ENCODE data around the gene ZNF486.
"Not testable (repeated sequence)": the region's sequence is repeated elsewhere in the genome, so short reads cannot be mapped to it uniquely, and the experiment has no call there.

The ZNF486 gene

DNA sequence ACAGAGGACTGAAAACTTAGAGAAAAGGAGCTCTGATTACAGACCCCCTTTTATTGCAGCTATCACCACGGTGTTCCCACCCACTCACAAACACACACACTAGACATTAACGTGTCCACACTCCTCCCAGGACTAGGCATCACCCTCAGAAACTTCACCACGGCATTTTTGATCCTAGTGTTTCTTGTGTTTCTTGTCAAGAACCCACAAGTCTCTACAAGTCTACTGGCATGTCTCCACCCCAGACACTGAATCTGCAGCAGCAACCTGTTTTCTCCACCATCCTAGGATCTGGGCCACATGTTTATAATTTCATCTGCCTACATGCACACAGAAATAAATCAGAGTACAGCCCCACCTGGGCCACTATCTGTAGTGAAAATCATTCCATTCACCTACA, 4.3 kb downstream of the ZNF486 start:
- H3K79me2 ChIP-seq (ENCODE audit: insufficient read depth, low read length) = peaks cover 74% of the 10 kb centered on the region
- H3K36me3 ChIP-seq (ENCODE audit: insufficient read depth, low read length) = peaks cover 45% of the 10 kb centered on the region
- TF ChIP-seq, protein P1, sequence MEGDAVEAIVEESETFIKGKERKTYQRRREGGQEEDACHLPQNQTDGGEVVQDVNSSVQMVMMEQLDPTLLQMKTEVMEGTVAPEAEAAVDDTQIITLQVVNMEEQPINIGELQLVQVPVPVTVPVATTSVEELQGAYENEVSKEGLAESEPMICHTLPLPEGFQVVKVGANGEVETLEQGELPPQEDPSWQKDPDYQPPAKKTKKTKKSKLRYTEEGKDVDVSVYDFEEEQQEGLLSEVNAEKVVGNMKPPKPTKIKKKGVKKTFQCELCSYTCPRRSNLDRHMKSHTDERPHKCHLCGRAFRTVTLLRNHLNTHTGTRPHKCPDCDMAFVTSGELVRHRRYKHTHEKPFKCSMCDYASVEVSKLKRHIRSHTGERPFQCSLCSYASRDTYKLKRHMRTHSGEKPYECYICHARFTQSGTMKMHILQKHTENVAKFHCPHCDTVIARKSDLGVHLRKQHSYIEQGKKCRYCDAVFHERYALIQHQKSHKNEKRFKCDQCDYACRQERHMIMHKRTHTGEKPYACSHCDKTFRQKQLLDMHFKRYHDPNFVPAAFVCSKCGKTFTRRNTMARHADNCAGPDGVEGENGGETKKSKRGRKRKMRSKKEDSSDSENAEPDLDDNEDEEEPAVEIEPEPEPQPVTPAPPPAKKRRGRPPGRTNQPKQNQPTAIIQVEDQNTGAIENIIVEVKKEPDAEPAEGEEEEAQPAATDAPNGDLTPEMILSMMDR (IDR thresholded peaks at IDR 0.05; ENCODE audit: borderline replicate concordance, extremely low read depth, low read length, poor library complexity, severe bottlenecking) = no peak
- TF ChIP-seq EZH2 (IDR thresholded peaks at IDR 0.05; ENCODE audit: borderline replicate concordance, low read depth, low read length, severe bottlenecking) = no peak
- ATAC-seq (ENCODE audit: insufficient read depth, low read depth) = no peak
- H3K9ac ChIP-seq (ENCODE audit: low read depth, low read length) = no peak overlapping the region
- no peak for DNase-seq
- no peak overlapping the region for H3K4me3 ChIP-seq (ENCODE audit: low read depth in 1 of 2, low read length in 2 of 2)
- H4K20me1 ChIP-seq (ENCODE audit: insufficient read depth, low read length) = no peaks in the 10 kb centered on the region
- H3K4me2 ChIP-seq (ENCODE audit: insufficient read depth, low read length) = no peak overlapping the region
- peaks cover 17% of the 10 kb centered on the region for H3K4me1 ChIP-seq (ENCODE audit: insufficient read depth, low read length)
- H3K27me3 ChIP-seq (ENCODE audit: insufficient read depth, low read length, poor library complexity) = no peaks in the 10 kb centered on the region
- peaks cover 13% of the 10 kb centered on the region for H3K9me3 ChIP-seq (ENCODE audit: insufficient read depth, low read length, severe bottlenecking)
- H2AFZ ChIP-seq (ENCODE audit: low read depth, low read length) = no peak overlapping the region
- no peak overlapping the region for H3K27ac ChIP-seq (ENCODE audit: low read length)

DNA sequence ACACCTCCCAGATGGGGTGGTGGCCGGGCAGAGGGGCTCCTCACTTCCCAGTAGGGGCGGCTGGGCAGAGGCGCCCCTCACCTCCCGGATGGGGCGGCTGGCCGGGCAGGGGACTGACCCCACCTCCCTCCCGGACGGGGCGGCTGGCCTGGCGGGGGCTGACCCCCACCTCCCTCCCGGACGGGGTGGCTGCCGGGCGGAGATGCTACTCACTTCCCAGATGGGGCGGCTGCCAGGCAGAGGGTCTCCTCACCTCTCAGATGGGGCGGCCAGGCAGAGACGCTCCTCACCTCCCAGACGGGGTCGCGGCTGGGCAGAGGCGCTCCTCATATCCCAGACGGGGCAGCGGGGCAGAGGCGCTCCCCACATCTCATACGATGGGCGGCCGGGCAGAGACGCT, 8.8 kb downstream of the ZNF486 start:
- DNase-seq; H3K4me3 ChIP-seq (ENCODE audit: low read depth in 1 of 2, low read length in 2 of 2); H3K4me1 ChIP-seq (ENCODE audit: insufficient read depth, low read length); H3K9me3 ChIP-seq (ENCODE audit: insufficient read depth, low read length, severe bottlenecking); H3K27me3 ChIP-seq (ENCODE audit: insufficient read depth, low read length, poor library complexity); H4K20me1 ChIP-seq (ENCODE audit: insufficient read depth, low read length); H3K27ac ChIP-seq (ENCODE audit: low read length); H3K4me2 ChIP-seq (ENCODE audit: insufficient read depth, low read length); H3K9ac ChIP-seq (ENCODE audit: low read depth, low read length); H2AFZ ChIP-seq (ENCODE audit: low read depth, low read length); ATAC-seq (ENCODE audit: insufficient read depth, low read depth): not testable (repeated sequence)
- H3K36me3 ChIP-seq (ENCODE audit: insufficient read depth, low read length) = peaks cover 36% of the 10 kb centered on the region
- peaks cover 59% of the 10 kb centered on the region for H3K79me2 ChIP-seq (ENCODE audit: insufficient read depth, low read length)

DNA sequence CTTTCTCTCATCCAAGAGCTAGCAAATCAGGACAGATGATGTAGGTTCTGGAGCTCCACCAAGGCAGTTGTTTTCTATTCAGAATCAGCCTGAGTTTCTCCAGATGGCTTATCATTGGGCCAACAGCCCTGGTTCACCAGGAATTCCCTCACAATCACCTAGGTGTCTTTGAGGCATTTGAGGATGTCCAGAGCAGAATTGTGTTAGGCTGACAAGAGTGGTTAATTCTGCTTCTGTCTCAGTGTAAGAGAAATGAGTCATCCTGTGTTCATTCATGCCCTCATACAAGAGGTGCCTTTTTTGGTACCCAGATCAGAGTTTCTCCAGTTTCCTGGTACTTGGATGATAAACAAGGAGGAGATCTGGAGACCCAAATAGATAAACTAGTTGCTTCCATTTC, 12.9 kb downstream of the ZNF486 start:
- not testable (repeated sequence) for H3K4me1 ChIP-seq (ENCODE audit: insufficient read depth, low read length); H3K4me2 ChIP-seq (ENCODE audit: insufficient read depth, low read length); H4K20me1 ChIP-seq (ENCODE audit: insufficient read depth, low read length); H3K4me3 ChIP-seq (ENCODE audit: low read depth in 1 of 2, low read length in 2 of 2); ATAC-seq (ENCODE audit: insufficient read depth, low read depth); H2AFZ ChIP-seq (ENCODE audit: low read depth, low read length); H3K9ac ChIP-seq (ENCODE audit: low read depth, low read length); H3K9me3 ChIP-seq (ENCODE audit: insufficient read depth, low read length, severe bottlenecking); DNase-seq; H3K27ac ChIP-seq (ENCODE audit: low read length); H3K27me3 ChIP-seq (ENCODE audit: insufficient read depth, low read length, poor library complexity)
- Histone ChIP-seq H3K36me3 (ENCODE audit: insufficient read depth, low read length) (peaks cover 12% of the 10 kb centered on the region; the same call in 1 of the 2 replicates), H3K79me2 (ENCODE audit: insufficient read depth, low read length) (peaks cover 21% of the 10 kb centered on the region)

DNA sequence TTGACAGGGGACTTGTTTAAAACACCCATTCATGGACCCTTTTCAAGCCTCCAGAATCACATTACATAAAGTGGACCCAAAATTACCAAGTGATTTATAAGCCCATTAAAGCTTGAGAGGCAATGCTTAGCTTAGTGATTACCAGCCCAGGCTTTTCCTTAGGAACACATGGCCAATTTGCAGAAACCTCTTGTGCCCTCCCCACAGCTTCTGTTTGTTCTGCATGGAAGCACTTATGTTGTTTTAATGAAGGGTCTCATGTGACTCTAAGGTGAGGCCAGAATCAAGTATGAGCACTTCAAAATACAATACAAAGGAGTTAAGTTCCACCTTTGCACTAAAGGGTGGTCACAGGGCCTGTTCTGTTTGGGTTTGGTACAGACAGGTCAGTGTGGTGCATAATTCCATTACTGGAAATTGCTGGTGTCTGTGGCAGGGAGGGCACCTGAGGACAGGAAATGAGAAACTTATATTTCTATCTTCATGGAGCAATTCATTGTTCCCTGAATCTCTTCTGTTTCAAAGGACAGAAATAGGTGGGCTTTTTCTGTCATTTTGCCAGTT, 15.3 kb downstream of the ZNF486 start:
- Histone ChIP-seq H3K9me3 (ENCODE audit: insufficient read depth, low read length, severe bottlenecking) (no peaks in the 10 kb centered on the region), H3K27me3 (ENCODE audit: insufficient read depth, low read length, poor library complexity) (no peaks in the 10 kb centered on the region), H3K27ac (ENCODE audit: low read length) (no peak overlapping the region), H3K79me2 (ENCODE audit: insufficient read depth, low read length) (peaks cover 15% of the 10 kb centered on the region), H3K9ac (ENCODE audit: low read depth, low read length) (no peak overlapping the region), H4K20me1 (ENCODE audit: insufficient read depth, low read length) (no peaks in the 10 kb centered on the region), H3K4me1 (ENCODE audit: insufficient read depth, low read length) (no peaks in the 10 kb centered on the region), H3K4me2 (ENCODE audit: insufficient read depth, low read length) (no peak overlapping the region), H3K36me3 (ENCODE audit: insufficient read depth, low read length) (peaks cover 3% of the 10 kb centered on the region; the same call in 1 of the 2 replicates), H3K4me3 (ENCODE audit: low read depth in 1 of 2, low read length in 2 of 2) (no peak overlapping the region), H2AFZ (ENCODE audit: low read depth, low read length) (no peak overlapping the region)
- DNase-seq = no peak
- ATAC-seq (ENCODE audit: insufficient read depth, low read depth) = no peak
- TF ChIP-seq EZH2 (IDR thresholded peaks at IDR 0.05; ENCODE audit: borderline replicate concordance, low read depth, low read length, severe bottlenecking) = no peak
- TF ChIP-seq, protein P1 (IDR thresholded peaks at IDR 0.05; ENCODE audit: borderline replicate concordance, extremely low read depth, low read length, poor library complexity, severe bottlenecking) = no peak
